Measurements from ENCODE around the gene C1QTNF2.
"Not testable (repeated sequence)": the region's sequence is repeated elsewhere in the genome, so short reads cannot be mapped to it uniquely, and the experiment has no call there.

The C1QTNF2 gene

DNA sequence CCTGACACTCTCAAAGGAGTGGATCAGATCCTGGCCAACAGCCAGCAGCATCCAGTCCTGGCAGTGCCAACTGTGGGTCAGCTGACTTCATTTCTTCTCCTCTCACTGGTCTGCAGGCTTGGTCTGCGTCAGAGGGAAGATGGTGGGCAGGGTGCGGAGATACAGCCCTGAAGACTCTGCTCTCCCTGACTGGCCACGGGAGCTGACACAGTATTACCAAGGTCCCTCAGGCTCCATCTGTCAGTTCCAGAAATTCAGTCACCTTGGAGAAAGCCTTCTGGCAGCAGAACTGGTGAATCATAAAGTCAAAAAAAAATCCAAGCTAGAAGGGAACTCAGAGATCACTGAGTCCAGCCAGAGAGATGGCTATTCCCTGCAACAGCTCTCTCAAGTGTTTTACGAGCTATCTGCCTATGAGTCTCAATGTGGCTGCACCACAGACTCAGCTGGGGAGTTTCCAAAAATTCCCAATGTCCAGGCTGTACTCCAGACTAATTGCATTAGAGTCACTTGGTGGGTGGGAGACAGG lies 27.9 kb downstream of the C1QTNF2 start:
- Histone ChIP-seq H3K27me3 (ENCODE audit: insufficient read depth, low read length) (no peaks in the 10 kb centered on the region), H2AFZ (ENCODE audit: insufficient read depth, low read length, poor library complexity) (no peak overlapping the region), H2BK5ac (ENCODE audit: low read depth, low read length, poor library complexity) (no peak overlapping the region), H3K4me3 (ENCODE audit: low read depth, low read length) (no peak overlapping the region), H3K9me3 (ENCODE audit: insufficient read depth, low read depth, low read length) (no peaks in the 10 kb centered on the region), H4K8ac (ENCODE audit: low read depth, low read length) (no peak overlapping the region), H3K4ac (ENCODE audit: low read depth, low read length) (no peak overlapping the region), H3K9ac (ENCODE audit: low read length) (no peak overlapping the region), H3K4me2 (ENCODE audit: low read length) (no peak overlapping the region), H2AK5ac (ENCODE audit: low read length) (no peak overlapping the region), H3K79me2 (ENCODE audit: control insufficient read depth, insufficient read depth, low read length, poor library complexity) (no peaks in the 10 kb centered on the region), H2BK120ac (ENCODE audit: insufficient read depth, low read length, poor library complexity) (no peak overlapping the region), H3K14ac (ENCODE audit: low read length) (no peak overlapping the region), H3K79me1 (ENCODE audit: low read length) (peaks cover 3% of the 10 kb centered on the region), H3K27ac (ENCODE audit: low read depth, low read length) (no peak overlapping the region), H4K91ac (ENCODE audit: low read depth, low read length) (no peak overlapping the region), H3K36me3 (ENCODE audit: control insufficient read depth in 1 of 2, insufficient read depth in 2 of 2, low read length in 2 of 2) (no peaks in the 10 kb centered on the region), H3K18ac (ENCODE audit: low read length) (no peak overlapping the region), H3K4me1 (ENCODE audit: control insufficient read depth in 1 of 2, insufficient read depth in 2 of 2, low read length in 2 of 2) (peaks cover 2% of the 10 kb centered on the region in 2 experiments), H2BK12ac (ENCODE audit: low read length) (no peak overlapping the region), H3K23ac (ENCODE audit: low read length) (no peak overlapping the region), H4K12ac (ENCODE audit: low read depth, low read length) (no peak overlapping the region)
- no CpG with 5 or more reads among the region's 4 CpGs for WGBS (ENCODE audit: extremely low coverage, insufficient coverage, insufficient read length)
- DNase-seq: no peak

DNA sequence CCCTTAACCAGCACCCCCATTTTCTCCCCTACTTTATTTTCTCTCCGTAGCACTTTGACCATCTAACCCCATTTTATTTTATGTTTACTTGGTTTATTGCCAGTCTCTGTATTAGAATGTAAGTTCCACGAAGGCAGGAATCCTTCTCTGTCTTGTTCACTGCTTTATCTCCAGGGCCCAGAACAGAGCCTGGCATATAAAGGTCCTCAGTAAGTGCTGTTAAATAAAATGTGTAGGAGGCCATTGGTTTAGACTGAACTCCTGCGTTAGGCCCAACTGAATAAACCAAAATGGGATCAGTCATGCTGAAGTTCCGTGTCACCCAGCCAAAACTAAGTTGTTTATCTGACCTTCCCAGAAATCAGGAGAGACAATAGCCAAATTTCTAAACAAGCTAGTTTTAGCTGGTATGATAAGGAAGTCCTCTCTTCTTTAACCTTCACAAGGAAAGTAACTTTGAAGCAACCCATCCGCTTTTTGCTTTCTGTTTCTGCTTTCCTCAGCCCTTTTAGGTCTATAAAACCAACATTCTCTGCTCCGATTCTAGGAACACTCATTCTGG lies 29.0 kb downstream of the C1QTNF2 start:
- Histone ChIP-seq H3K27me3 (ENCODE audit: insufficient read depth, low read length) (no peaks in the 10 kb centered on the region), H3K27ac (ENCODE audit: low read depth, low read length) (no peak overlapping the region), H2BK5ac (ENCODE audit: low read depth, low read length, poor library complexity) (no peak overlapping the region), H2AFZ (ENCODE audit: insufficient read depth, low read length, poor library complexity) (no peak overlapping the region), H4K91ac (ENCODE audit: low read depth, low read length) (no peak overlapping the region), H3K9ac (ENCODE audit: low read length) (no peak overlapping the region), H3K4me2 (ENCODE audit: low read length) (no peak overlapping the region), H2AK5ac (ENCODE audit: low read length) (no peak overlapping the region), H3K79me2 (ENCODE audit: control insufficient read depth, insufficient read depth, low read length, poor library complexity) (no peaks in the 10 kb centered on the region), H3K18ac (ENCODE audit: low read length) (no peak overlapping the region), H4K12ac (ENCODE audit: low read depth, low read length) (no peak overlapping the region), H3K23ac (ENCODE audit: low read length) (no peak overlapping the region), H3K14ac (ENCODE audit: low read length) (no peak overlapping the region), H3K9me3 (ENCODE audit: insufficient read depth, low read depth, low read length) (no peaks in the 10 kb centered on the region), H3K4me1 (ENCODE audit: control insufficient read depth in 1 of 2, insufficient read depth in 2 of 2, low read length in 2 of 2) (peaks cover 2% of the 10 kb centered on the region in 2 experiments), H2BK120ac (ENCODE audit: insufficient read depth, low read length, poor library complexity) (no peak overlapping the region), H2BK12ac (ENCODE audit: low read length) (no peak overlapping the region), H3K4ac (ENCODE audit: low read depth, low read length) (no peak overlapping the region), H3K79me1 (ENCODE audit: low read length) (peaks cover 3% of the 10 kb centered on the region), H4K8ac (ENCODE audit: low read depth, low read length) (no peak overlapping the region), H3K4me3 (ENCODE audit: low read depth, low read length) (no peak overlapping the region), H3K36me3 (ENCODE audit: control insufficient read depth in 1 of 2, insufficient read depth in 2 of 2, low read length in 2 of 2) (no peaks in the 10 kb centered on the region)
- no CpG with 5 or more reads among the region's 6 CpGs for WGBS (ENCODE audit: extremely low coverage, insufficient coverage, insufficient read length)
- DNase-seq: no peak

DNA sequence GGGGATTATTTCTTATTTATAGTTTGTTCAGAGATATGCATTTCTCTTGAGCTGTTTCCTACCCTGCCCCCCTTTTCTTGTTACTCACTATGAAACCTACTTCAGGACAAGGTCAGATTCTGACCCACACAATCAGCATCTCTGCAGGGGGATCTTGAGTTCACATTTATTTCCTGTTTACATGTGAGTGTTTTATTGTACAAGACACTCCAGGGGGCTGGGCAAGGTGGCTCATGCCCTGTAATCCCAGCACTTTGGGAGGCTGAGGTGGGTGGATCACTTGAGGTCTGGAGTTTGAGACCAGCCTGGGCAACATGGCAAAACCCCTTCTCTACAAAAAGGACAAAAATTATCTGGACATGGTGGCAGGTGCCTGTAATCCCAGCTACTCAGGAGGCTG lies 29.9 kb downstream of the C1QTNF2 start:
- not testable (repeated sequence) for H2BK120ac ChIP-seq (ENCODE audit: insufficient read depth, low read length, poor library complexity); H2AK5ac ChIP-seq (ENCODE audit: low read length); H3K4me1 ChIP-seq (ENCODE audit: control insufficient read depth in 1 of 2, insufficient read depth in 2 of 2, low read length in 2 of 2); H2BK5ac ChIP-seq (ENCODE audit: low read depth, low read length, poor library complexity); H3K27me3 ChIP-seq (ENCODE audit: insufficient read depth, low read length); H4K12ac ChIP-seq (ENCODE audit: low read depth, low read length); H3K9ac ChIP-seq (ENCODE audit: low read length); H3K23ac ChIP-seq (ENCODE audit: low read length); H3K14ac ChIP-seq (ENCODE audit: low read length); H4K8ac ChIP-seq (ENCODE audit: low read depth, low read length); H4K91ac ChIP-seq (ENCODE audit: low read depth, low read length); H3K27ac ChIP-seq (ENCODE audit: low read depth, low read length); H2BK12ac ChIP-seq (ENCODE audit: low read length); H2AFZ ChIP-seq (ENCODE audit: insufficient read depth, low read length, poor library complexity); H3K79me1 ChIP-seq (ENCODE audit: low read length); H3K4me3 ChIP-seq (ENCODE audit: low read depth, low read length); H3K9me3 ChIP-seq (ENCODE audit: insufficient read depth, low read depth, low read length); H3K79me2 ChIP-seq (ENCODE audit: control insufficient read depth, insufficient read depth, low read length, poor library complexity); H3K36me3 ChIP-seq (ENCODE audit: control insufficient read depth in 1 of 2, insufficient read depth in 2 of 2, low read length in 2 of 2); H3K4me2 ChIP-seq (ENCODE audit: low read length); H3K4ac ChIP-seq (ENCODE audit: low read depth, low read length); DNase-seq; H3K18ac ChIP-seq (ENCODE audit: low read length)

DNA sequence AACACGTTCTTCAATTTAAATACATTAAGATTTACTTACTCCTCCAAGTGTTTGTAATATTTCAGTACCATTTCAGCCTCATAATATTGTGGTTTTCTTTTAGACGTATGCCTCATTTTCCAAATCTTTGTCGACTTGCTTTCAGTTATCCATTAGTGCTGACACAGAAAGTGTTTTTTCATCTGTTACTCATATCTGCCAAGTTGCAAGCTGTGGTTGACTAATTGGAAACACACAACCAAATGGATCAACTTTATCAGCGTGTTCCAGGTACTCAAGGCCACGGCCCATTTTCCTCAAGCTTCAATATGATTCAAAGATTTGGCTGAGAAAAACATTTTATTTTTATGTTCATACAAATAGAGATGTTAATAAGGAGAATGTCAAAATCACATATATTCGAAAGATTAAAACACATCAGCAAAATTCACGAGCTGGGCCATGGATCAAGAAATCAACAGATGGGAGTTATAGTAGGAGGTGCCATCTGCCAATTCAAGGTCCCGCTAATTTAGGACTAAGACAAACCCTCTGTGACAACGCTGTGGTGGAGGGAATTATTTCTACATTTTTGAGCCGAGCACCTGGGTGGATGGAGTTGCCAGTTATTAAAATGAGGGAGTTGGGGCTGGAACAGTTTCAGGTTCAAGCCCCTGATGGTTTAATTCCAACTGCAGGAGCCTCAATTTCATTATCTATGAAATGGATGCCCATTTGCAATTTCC lies 30.9 kb downstream of the C1QTNF2 start:
- H4K12ac ChIP-seq (ENCODE audit: low read depth, low read length): no peak overlapping the region
- H3K4me2 ChIP-seq (ENCODE audit: low read length): no peak overlapping the region
- H3K79me1 ChIP-seq (ENCODE audit: low read length): no peaks in the 10 kb centered on the region
- no peak overlapping the region for H3K4me3 ChIP-seq (ENCODE audit: low read depth, low read length)
- no peak overlapping the region for H2AFZ ChIP-seq (ENCODE audit: insufficient read depth, low read length, poor library complexity)
- no peak overlapping the region for H3K18ac ChIP-seq (ENCODE audit: low read length)
- no peak overlapping the region for H3K23ac ChIP-seq (ENCODE audit: low read length)
- H3K79me2 ChIP-seq (ENCODE audit: control insufficient read depth, insufficient read depth, low read length, poor library complexity): no peaks in the 10 kb centered on the region
- no peaks in the 10 kb centered on the region for H3K27me3 ChIP-seq (ENCODE audit: insufficient read depth, low read length)
- no peaks in the 10 kb centered on the region for H3K36me3 ChIP-seq (ENCODE audit: control insufficient read depth in 1 of 2, insufficient read depth in 2 of 2, low read length in 2 of 2)
- no peak for DNase-seq
- no peak overlapping the region for H2BK120ac ChIP-seq (ENCODE audit: insufficient read depth, low read length, poor library complexity)
- no peak overlapping the region for H4K91ac ChIP-seq (ENCODE audit: low read depth, low read length)
- no peak overlapping the region for H3K27ac ChIP-seq (ENCODE audit: low read depth, low read length)
- H2BK5ac ChIP-seq (ENCODE audit: low read depth, low read length, poor library complexity): no peak overlapping the region
- 100% methylated on average over 1 of the region's 10 CpGs for WGBS (ENCODE audit: extremely low coverage, insufficient coverage, insufficient read length)
- H3K4ac ChIP-seq (ENCODE audit: low read depth, low read length): no peak overlapping the region
- no peak overlapping the region for H3K14ac ChIP-seq (ENCODE audit: low read length)
- H2BK12ac ChIP-seq (ENCODE audit: low read length): no peak overlapping the region
- H3K4me1 ChIP-seq (ENCODE audit: control insufficient read depth in 1 of 2, insufficient read depth in 2 of 2, low read length in 2 of 2): peaks cover 0 to 2% of the 10 kb centered on the region in 2 experiments
- H3K9ac ChIP-seq (ENCODE audit: low read length): no peak overlapping the region
- H2AK5ac ChIP-seq (ENCODE audit: low read length): no peak overlapping the region
- H3K9me3 ChIP-seq (ENCODE audit: insufficient read depth, low read depth, low read length): no peaks in the 10 kb centered on the region
- H4K8ac ChIP-seq (ENCODE audit: low read depth, low read length): no peak overlapping the region
